ENCODE data around the gene TSC22D1. TPM values are rescaled to one million over a fixed set of nuclear protein-coding genes. Genes with fewer than 3 reads are reported as not detected.

TSC22D1 gene
- total RNA-seq, 1 donor from 2014 or later: 48.4 TPM

- no peak for DNase-seq (ENCODE audit: low read depth in 2 of 2)
Measured at GRCh38 chr13:44429311-44429710, 146.8 kb downstream of the TSC22D1 start.

DNA sequence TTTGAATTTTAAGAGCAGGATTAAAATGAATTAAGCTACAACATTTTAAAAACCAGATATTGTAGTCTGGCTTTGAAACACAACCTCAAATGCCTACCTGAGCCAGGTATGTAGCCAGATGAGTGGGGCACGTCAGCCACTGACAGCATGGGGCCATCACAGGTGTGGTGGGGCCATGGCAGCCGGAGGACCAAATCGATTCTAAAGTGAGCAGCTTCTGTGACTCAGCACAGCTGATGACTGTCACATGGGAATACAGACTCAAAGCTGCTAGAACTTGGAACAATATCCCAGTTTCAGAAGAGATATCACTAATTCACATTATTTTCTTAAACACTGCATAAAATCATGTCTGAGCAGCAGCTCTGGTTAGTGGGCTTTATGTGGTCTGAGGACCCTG lies 149.7 kb downstream of the TSC22D1 start:
- no peak for DNase-seq (ENCODE audit: low read depth in 2 of 2)

DNA sequence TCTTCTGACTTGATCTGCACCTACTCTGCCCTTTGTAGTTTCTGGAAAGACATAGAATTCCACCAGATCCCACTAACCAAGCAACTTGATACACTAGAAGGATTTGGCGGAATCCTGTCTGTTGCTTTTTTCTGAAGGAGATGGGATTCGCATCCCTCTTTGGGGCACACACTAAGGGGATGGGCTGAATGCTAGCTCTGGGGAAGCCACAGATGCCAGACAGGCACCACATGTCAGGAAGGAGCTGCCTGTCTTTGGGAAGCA lies 150.4 kb downstream of the TSC22D1 start:
- no peak for DNase-seq (ENCODE audit: low read depth in 2 of 2)

DNA sequence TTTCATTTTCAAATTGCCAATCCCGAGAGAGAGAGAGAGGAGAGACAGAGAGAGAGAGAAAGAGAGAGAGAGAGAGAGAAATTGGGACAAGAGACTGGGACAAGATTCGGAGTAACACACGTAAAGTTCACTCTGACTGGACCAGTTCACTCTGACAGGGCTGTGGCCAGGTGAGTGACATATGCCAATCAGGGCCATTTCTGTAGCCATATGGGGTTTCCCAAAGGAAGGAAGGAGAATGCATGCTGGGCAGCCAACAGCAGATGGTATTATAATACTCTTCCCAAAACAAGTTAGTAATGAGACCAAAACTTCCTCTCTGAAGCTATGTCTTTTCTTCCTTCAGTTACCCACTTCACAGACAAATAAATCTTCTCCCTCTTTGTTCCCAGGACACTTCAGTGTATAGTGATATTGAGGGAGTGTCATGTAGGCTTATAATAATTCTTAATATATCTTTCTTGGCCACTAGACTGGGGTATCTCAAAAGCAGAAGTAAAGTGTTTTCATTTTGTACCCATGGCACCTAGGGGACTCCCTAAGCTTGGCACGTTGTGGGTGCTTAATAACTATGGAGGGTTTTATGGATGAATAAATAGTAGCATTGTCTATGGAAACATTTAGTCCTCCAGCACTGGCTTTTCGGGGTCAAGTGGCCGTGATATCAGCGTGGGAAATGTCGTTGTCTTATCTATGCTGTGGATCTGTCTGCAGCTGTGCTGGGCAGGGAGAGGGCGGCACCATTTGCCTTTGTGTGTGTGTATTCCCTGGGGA lies 150.9 kb downstream of the TSC22D1 start:
- DNase-seq (ENCODE audit: low read depth in 2 of 2): peak in 1 of 2 donors; percentile 32

- DNase-seq (ENCODE audit: low read depth in 2 of 2): no peak
Measured at GRCh38 chr13:44423824-44424223, 152.3 kb downstream of the TSC22D1 start.

- peak; percentile 76 to 79 for DNase-seq (ENCODE audit: low read depth in 2 of 2)
Measured at GRCh38 chr13:44422755-44423643, 153.1 kb downstream of the TSC22D1 start.

DNA sequence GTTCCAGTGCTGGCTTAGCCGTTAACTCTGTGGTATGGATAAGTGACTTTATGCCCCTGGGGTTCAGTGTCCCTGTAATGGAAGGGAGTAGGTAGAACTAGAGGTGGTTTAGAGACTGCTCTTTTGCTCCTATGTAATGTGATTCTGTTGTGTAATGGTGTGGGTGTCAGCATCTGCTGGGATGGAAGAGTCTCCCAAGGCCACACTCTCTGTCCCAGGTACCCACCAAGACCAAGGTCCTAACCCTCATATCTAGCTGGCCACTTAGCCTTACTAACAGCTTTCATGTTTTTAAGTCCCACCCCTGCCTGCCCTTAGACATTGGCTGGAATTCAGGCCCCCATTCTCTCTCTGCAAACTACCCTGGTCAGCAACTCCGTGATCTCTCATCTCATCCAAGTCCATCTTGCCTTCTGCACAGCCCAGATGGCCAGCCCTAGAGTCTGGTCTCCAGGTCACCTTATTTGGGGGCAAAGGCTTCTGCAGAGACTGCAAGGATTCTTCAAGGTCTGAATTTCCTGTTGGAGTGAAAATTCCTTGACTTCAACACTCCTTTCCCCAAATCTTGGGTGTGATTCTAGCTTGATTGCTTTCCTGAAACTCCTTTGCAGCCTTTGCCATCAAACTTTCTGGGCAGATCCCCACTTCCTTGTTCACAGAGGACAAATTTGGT lies 154.1 kb downstream of the TSC22D1 start:
- no peak for DNase-seq (ENCODE audit: low read depth in 2 of 2)

GRCh38 chr13:44420376-44421220 lies 155.5 kb downstream of the TSC22D1 start:
- DNase-seq (ENCODE audit: low read depth in 2 of 2): no peak

GRCh38 chr13:44417876-44418275 lies 158.3 kb downstream of the TSC22D1 start:
- no peak for DNase-seq (ENCODE audit: low read depth in 2 of 2)

- DNase-seq (ENCODE audit: low read depth in 2 of 2): no peak
Measured at GRCh38 chr13:44417446-44417845, 158.7 kb downstream of the TSC22D1 start.

GRCh38 chr13:44416744-44417143 lies 159.4 kb downstream of the TSC22D1 start:
- no peak for DNase-seq (ENCODE audit: low read depth in 2 of 2)

DNA sequence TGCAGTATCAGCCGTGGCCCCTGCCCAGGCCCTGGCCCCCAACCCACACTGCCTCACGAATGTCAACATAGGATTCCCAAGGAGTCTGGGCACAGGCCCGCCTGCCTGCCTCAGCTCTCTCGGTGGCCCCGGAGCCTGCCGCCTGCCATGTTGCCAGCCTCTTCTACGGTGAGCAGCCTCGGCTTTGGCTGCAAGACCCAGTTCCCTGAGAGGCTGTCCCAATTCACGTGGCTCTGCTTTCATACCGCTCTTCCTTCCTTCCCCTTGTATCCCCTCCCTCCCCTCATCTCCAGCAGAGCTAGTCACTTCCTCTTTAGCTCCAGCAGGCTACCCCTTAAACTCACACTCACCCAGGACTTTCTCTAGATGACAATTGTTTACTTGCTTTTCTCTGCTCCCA lies 159.8 kb downstream of the TSC22D1 start:
- DNase-seq (ENCODE audit: low read depth in 2 of 2): no peak

DNA sequence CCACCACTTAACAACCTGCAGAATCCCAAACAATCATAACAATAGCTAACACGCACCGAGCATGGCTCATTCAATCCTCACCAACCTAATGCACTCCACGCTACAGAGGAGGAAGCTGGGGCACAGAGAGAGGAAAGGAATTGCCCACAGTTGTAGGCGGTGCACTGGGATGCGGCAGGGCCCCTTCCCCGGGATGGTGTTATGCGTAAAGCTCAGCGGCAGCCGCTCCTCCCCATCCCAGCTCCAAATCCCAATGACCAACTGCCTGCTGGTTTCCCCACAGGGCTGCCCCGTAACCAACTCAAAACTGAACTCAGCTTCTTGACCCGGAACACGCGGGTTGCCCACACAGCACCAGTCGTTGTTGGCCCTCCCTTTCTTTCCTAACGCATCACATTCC lies 160.3 kb downstream of the TSC22D1 start:
- no peak for DNase-seq (ENCODE audit: low read depth in 2 of 2)

- DNase-seq (ENCODE audit: low read depth in 2 of 2): no peak
Measured at GRCh38 chr13:44414716-44415115, 161.4 kb downstream of the TSC22D1 start.

- DNase-seq (ENCODE audit: low read depth in 2 of 2): peak in 1 of 2 donors; percentile 52
Measured at GRCh38 chr13:44413095-44413494, 163.0 kb downstream of the TSC22D1 start.

DNA sequence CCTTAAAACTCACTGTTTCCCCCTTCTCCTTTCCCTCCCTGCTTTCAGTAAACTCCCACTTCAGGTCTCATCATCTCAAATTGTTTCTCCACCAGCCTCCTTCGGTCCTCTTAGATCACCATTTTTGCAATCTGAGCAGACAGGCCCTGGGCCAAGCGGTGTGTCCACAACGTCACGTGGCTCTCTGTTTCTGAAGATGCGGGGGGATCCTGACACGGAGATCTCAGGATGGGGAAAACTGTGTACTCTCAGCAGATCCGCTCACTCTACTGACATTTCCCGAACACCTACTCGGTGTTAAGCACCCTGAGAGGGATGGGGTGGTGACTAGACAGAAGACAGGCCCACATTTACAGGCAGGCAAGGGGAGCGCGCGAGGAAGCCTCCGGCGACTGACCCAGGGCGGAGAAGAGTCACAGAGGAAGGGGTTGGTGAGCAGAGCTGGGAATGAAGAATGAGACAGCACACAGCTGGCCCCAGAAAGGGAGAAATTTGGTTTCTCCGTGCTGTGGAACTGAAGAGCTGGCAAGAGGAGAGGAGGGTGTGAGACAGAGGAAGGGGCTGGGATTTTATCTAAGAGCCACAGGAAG lies 163.7 kb downstream of the TSC22D1 start:
- no peak for DNase-seq (ENCODE audit: low read depth in 2 of 2)

- no peak for DNase-seq (ENCODE audit: low read depth in 2 of 2)
Measured at GRCh38 chr13:44411841-44412240, 164.3 kb downstream of the TSC22D1 start.

DNA sequence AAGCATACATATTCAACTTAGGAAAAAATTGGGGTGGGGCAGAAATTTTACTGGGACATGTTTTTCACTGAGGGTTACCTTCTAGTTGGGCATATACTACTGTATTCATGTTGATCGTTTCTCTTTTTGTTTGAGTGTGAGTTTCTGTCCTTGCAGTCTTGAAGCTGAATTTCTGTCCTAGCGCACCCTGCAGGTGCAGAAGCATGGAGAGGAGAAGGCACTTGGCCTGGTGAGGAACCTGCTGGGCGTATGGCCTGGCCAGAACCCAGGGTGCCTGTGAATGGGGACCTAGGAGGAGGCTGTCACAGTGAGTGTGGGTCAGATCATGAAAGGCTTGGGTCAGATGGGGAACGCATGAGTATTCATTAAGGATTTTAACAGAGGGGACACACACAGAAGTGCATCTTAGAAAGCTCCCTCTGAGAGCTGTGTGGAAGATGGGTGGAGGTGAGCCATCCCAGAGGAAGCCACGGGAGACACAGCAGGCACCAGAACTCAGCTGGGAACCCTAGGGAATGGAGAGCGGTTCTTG lies 165.7 kb downstream of the TSC22D1 start:
- DNase-seq (ENCODE audit: low read depth in 2 of 2): no peak

- no peak for DNase-seq (ENCODE audit: low read depth in 2 of 2)
Measured at GRCh38 chr13:44409595-44409994, 166.5 kb downstream of the TSC22D1 start.

GRCh38 chr13:44407891-44408290 lies 168.2 kb downstream of the TSC22D1 start:
- DNase-seq (ENCODE audit: low read depth in 2 of 2): no peak

DNA sequence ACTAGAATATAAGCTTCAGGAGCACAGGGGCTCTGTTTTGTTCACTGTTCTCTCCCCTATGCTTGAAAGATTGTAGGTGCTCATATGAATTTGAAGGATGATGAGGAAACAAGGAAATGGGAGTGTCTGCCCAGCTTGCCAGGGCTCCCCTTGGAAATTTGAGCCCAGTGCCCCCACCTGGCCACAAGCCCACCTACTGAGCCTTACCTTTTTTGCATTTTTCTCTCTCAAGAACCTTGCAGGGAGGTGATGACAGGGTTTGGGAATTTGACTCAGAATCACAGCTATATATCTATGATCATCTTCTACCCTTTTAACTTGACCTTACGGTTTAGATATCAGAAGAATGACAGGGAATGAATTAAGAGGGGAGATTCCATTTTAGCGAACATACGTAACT lies 168.8 kb downstream of the TSC22D1 start:
- DNase-seq (ENCODE audit: low read depth in 2 of 2): no peak
